Ishikawa (cell line): ENCODE data around the gene KRTAP10-4.

ENCODE experiments used
- CEBPB ChIP-seq: IDR thresholded peaks from 2 replicates; pipeline ENCODE4 v1.6.1; 2012
- CREB1 ChIP-seq: IDR thresholded peaks from 2 replicates; pipeline ENCODE4 v1.6.1; 2012; ENCODE audit warnings: low read depth
- EGR1 ChIP-seq: IDR thresholded peaks from 2 replicates; pipeline ENCODE4 v1.6.1; 2012
- EP300 ChIP-seq: IDR thresholded peaks from 2 replicates; pipeline ENCODE4 v1.6.1; 2012; ENCODE audit warnings: borderline replicate concordance
- FOXM1 ChIP-seq: IDR thresholded peaks from 2 replicates; pipeline ENCODE4 v1.6.1; 2012; ENCODE audit warnings: low read depth, borderline replicate concordance
- NFIC ChIP-seq: IDR thresholded peaks from 2 replicates; pipeline ENCODE4 v1.6.1; 2012
- RAD21 ChIP-seq: IDR thresholded peaks from 2 replicates; pipeline ENCODE4 v1.6.1; 2012; ENCODE audit warnings: low read depth
- TAF1 ChIP-seq: IDR thresholded peaks from 2 replicates; pipeline ENCODE4 v1.6.1; 2012; ENCODE audit warnings: low read depth, mild to moderate bottlenecking
- TCF12 ChIP-seq: IDR thresholded peaks from 2 replicates; pipeline ENCODE4 v1.6.1; 2012; ENCODE audit warnings: low read depth
- TEAD4 ChIP-seq: IDR thresholded peaks from 2 replicates; pipeline ENCODE4 v1.6.1; 2012
- YY1 ChIP-seq: IDR thresholded peaks from 2 replicates; pipeline ENCODE4 v1.6.1; 2012; ENCODE audit warnings: low read depth
- ZBTB7A ChIP-seq: IDR thresholded peaks from 2 replicates; pipeline ENCODE4 v1.6.1; 2012; ENCODE audit warnings: low read depth
- TF ChIP-seq, protein P1 (sequence below): IDR thresholded peaks from 2 replicates; pipeline ENCODE4 v1.6.1; 2012; ENCODE audit warnings: low read depth, mild to moderate bottlenecking
- TF ChIP-seq, protein P2 (sequence below): IDR thresholded peaks from 2 replicates; pipeline ENCODE4 v1.6.1; 2012
- TF ChIP-seq, protein P3 (sequence below): IDR thresholded peaks from 2 replicates; pipeline ENCODE4 v1.6.1; 2012

KRTAP10-4 gene

DNA sequence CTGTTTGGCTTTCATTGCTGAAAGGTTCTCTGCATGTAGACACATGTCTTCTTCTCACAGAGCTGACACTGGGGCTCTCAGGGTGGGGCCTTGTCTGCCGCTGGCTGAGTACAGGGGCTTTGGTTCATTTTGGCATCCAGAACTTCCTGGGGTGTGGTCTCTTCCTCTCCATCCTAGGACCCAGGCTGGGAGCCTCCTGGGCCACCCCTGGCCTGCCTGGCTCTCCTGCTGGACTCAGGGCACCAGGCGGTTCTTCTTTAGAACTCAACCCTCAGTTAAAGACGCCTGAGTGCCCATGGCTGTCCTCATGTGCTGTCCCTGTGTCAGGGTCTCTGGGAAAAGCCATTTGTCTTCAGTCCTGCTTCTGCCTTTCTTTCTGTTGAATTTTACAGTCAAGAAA is 12.4 kb downstream of the KRTAP10-4 start:
- no peak for TF ChIP-seq EP300
- TF ChIP-seq CREB1, result no peak
- no peak for TF ChIP-seq ZBTB7A
- TF ChIP-seq YY1, result no peak
- TF ChIP-seq NFIC, result no peak
- no peak for TF ChIP-seq TAF1
- TF ChIP-seq RAD21, result no peak
- TF ChIP-seq, protein P1, sequence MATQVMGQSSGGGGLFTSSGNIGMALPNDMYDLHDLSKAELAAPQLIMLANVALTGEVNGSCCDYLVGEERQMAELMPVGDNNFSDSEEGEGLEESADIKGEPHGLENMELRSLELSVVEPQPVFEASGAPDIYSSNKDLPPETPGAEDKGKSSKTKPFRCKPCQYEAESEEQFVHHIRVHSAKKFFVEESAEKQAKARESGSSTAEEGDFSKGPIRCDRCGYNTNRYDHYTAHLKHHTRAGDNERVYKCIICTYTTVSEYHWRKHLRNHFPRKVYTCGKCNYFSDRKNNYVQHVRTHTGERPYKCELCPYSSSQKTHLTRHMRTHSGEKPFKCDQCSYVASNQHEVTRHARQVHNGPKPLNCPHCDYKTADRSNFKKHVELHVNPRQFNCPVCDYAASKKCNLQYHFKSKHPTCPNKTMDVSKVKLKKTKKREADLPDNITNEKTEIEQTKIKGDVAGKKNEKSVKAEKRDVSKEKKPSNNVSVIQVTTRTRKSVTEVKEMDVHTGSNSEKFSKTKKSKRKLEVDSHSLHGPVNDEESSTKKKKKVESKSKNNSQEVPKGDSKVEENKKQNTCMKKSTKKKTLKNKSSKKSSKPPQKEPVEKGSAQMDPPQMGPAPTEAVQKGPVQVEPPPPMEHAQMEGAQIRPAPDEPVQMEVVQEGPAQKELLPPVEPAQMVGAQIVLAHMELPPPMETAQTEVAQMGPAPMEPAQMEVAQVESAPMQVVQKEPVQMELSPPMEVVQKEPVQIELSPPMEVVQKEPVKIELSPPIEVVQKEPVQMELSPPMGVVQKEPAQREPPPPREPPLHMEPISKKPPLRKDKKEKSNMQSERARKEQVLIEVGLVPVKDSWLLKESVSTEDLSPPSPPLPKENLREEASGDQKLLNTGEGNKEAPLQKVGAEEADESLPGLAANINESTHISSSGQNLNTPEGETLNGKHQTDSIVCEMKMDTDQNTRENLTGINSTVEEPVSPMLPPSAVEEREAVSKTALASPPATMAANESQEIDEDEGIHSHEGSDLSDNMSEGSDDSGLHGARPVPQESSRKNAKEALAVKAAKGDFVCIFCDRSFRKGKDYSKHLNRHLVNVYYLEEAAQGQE, result no peak
- TF ChIP-seq, protein P2, sequence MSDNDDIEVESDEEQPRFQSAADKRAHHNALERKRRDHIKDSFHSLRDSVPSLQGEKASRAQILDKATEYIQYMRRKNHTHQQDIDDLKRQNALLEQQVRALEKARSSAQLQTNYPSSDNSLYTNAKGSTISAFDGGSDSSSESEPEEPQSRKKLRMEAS, result no peak
- TF ChIP-seq CEBPB, result no peak
- no peak for TF ChIP-seq TEAD4
- TF ChIP-seq EGR1, result no peak
- TF ChIP-seq TCF12, result no peak

DNA sequence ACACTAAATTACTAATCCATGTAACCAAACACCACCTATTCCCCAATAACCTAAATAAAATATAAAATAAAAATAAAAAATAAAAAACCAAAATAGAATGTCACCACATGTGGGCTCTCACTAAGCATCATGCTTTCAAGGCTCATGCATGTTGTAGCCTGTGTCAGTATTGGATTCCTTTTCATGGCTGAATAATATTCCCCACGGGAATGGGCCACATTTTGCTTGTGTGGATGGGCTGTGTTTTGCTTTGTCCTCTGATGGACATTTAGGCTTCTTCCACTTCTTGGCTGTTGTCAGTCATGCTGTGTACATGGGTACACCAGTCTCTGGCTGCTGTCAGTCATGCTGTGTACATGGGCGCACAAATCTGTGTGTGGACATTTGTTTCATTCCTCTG is 15.6 kb downstream of the KRTAP10-4 start:
- TF ChIP-seq YY1 (no peak), NFIC (no peak), EGR1 (no peak), TCF12 (no peak), TAF1 (no peak), EP300 (no peak), RAD21 (no peak), ZBTB7A (no peak), TEAD4 (no peak), FOXM1 (no peak)
- TF ChIP-seq, protein P1, result no peak
- TF ChIP-seq, protein P2, result no peak

DNA sequence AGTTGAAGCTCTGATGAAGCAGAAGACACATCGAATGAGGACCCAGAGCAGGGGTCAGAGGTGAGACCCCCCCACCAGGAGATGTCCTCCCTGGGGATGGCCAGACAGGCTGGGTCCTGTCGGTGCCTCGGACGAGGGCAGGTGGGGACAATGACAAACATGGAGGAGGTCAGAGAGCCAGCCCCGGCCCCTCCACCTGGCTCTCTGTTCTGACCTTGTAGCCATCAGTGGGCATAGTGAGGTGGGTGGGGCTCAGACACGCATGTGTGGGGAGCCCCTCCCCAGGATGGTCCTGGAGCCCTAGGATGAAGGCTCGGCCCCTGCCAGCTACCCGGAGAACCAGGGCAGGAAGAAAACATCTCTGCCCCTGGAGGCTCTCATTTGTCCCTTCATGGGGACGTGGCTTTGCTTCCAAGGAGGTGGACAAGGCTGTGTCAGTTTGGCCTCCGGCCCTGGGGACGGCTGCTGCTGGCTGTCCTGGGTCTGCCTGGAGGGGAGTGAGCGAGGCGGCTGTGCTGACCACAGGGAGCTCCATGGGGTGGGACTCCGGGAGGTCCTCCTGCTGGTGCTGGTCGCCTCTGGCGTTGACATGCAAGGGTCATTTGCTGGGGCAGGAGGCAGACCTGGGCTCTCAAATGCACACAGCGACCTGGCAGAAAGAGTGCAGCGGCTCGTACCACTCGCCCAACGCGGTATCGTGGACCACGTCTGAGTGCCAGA is 16.2 kb downstream of the KRTAP10-4 start:
- TF ChIP-seq TCF12 (no peak), RAD21 (no peak), FOXM1 (no peak)

DNA sequence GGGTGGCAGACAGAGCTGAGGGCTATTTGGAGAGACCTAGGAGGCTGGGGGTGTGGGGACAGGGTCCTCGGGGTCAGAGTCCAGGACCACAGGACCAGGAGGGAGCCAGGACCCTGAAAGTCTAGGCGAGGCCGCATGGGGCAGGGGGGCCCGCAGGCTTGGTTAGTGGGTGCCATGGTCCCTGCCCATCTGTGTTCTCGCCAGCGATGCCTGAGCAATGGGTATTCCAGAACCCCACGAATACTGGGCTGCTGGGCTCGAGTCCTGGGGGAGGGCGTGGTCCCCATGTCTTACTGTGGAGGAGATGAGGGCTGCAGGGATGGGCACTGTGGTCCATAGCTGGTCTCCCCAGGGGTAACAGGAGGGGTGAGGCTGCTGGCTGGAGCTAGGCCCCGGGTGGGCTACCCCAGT is 16.8 kb downstream of the KRTAP10-4 start:
- no peak for TF ChIP-seq CEBPB
- no peak for TF ChIP-seq EP300
- TF ChIP-seq, protein P2, result no peak
- TF ChIP-seq CREB1, result no peak
- no peak for TF ChIP-seq TEAD4
- no peak for TF ChIP-seq NFIC
- TF ChIP-seq, protein P1, result no peak
- TF ChIP-seq RAD21, result no peak
- TF ChIP-seq YY1, result no peak
- TF ChIP-seq EGR1, result no peak
- TF ChIP-seq ZBTB7A, result no peak
- no peak for TF ChIP-seq FOXM1
- no peak for TF ChIP-seq TCF12
- TF ChIP-seq TAF1, result no peak
- TF ChIP-seq, protein P3, sequence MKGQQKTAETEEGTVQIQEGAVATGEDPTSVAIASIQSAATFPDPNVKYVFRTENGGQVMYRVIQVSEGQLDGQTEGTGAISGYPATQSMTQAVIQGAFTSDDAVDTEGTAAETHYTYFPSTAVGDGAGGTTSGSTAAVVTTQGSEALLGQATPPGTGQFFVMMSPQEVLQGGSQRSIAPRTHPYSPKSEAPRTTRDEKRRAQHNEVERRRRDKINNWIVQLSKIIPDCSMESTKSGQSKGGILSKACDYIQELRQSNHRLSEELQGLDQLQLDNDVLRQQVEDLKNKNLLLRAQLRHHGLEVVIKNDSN, result no peak
